ENCODE measurements around the gene RHEBL1. TPM values are rescaled to one million over a fixed set of nuclear protein-coding genes. Genes with fewer than 3 reads are reported as not detected.

The RHEBL1 gene
- total RNA-seq, 1 donor from 2014 or later = 0.95 TPM

GRCh38 chr12:49058366-49059044 lies 11.3 kb downstream of the RHEBL1 start:
- DNase-seq (ENCODE audit: low spot score) = no peak
- Mint-ChIP-seq H3K27ac (ENCODE audit: unreplicated experiment) (peak overlapping the region; percentile 93), H3K36me3 (ENCODE audit: low read depth) (peaks cover 8% of the 10 kb centered on the region), H3K27me3 (ENCODE audit: low read depth) (no peaks in the 10 kb centered on the region), H3K4me1 (ENCODE audit: low read depth) (peaks cover 52% of the 10 kb centered on the region), H3K4me3 (ENCODE audit: unreplicated experiment) (peak overlapping the region; percentile 95), H3K9me3 (ENCODE audit: low read depth) (no peaks in the 10 kb centered on the region)
- no peak for TF ChIP-seq CTCF (IDR thresholded peaks at IDR 0.05)

GRCh38 chr12:49057888-49058287 lies 11.9 kb downstream of the RHEBL1 start:
- H3K9me3 Mint-ChIP-seq (ENCODE audit: low read depth) = no peaks in the 10 kb centered on the region
- TF ChIP-seq CTCF (IDR thresholded peaks at IDR 0.05) = no peak
- peak overlapping the region; percentile 93 for H3K27ac Mint-ChIP-seq (ENCODE audit: unreplicated experiment)
- H3K36me3 Mint-ChIP-seq (ENCODE audit: low read depth) = peaks cover 12% of the 10 kb centered on the region
- H3K27me3 Mint-ChIP-seq (ENCODE audit: low read depth) = no peaks in the 10 kb centered on the region
- peak overlapping the region; percentile 95 for H3K4me3 Mint-ChIP-seq (ENCODE audit: unreplicated experiment)
- H3K4me1 Mint-ChIP-seq (ENCODE audit: low read depth) = peaks cover 52% of the 10 kb centered on the region
- no peak for DNase-seq (ENCODE audit: low spot score)

GRCh38 chr12:49055978-49056754 lies 13.6 kb downstream of the RHEBL1 start:
- DNase-seq (ENCODE audit: low spot score) = no peak
- Mint-ChIP-seq H3K4me3 (ENCODE audit: unreplicated experiment) (peak overlapping the region; percentile 95), H3K36me3 (ENCODE audit: low read depth) (peaks cover 23% of the 10 kb centered on the region), H3K4me1 (ENCODE audit: low read depth) (peaks cover 48% of the 10 kb centered on the region), H3K9me3 (ENCODE audit: low read depth) (no peaks in the 10 kb centered on the region), H3K27me3 (ENCODE audit: low read depth) (no peaks in the 10 kb centered on the region), H3K27ac (ENCODE audit: unreplicated experiment) (peak overlapping the region; percentile 93)
- no peak for TF ChIP-seq CTCF (IDR thresholded peaks at IDR 0.05)

- Mint-ChIP-seq H3K4me1 (ENCODE audit: low read depth) (peaks cover 52% of the 10 kb centered on the region), H3K9me3 (ENCODE audit: low read depth) (no peaks in the 10 kb centered on the region), H3K27me3 (ENCODE audit: low read depth) (no peaks in the 10 kb centered on the region), H3K27ac (ENCODE audit: unreplicated experiment) (no peak overlapping the region), H3K36me3 (ENCODE audit: low read depth) (peaks cover 30% of the 10 kb centered on the region), H3K4me3 (ENCODE audit: unreplicated experiment) (no peak overlapping the region)
- TF ChIP-seq CTCF (IDR thresholded peaks at IDR 0.05) = no peak
- DNase-seq (ENCODE audit: low spot score) = no peak
Measured at GRCh38 chr12:49055092-49055491, 14.7 kb downstream of the RHEBL1 start.

- no peak for DNase-seq (ENCODE audit: low spot score)
- H3K36me3 Mint-ChIP-seq (ENCODE audit: low read depth) = peaks cover 34% of the 10 kb centered on the region
- H3K9me3 Mint-ChIP-seq (ENCODE audit: low read depth) = no peaks in the 10 kb centered on the region
- H3K27ac Mint-ChIP-seq (ENCODE audit: unreplicated experiment) = no peak overlapping the region
- peaks cover 58% of the 10 kb centered on the region for H3K4me1 Mint-ChIP-seq (ENCODE audit: low read depth)
- no peak for TF ChIP-seq CTCF (IDR thresholded peaks at IDR 0.05)
- H3K4me3 Mint-ChIP-seq (ENCODE audit: unreplicated experiment) = no peak overlapping the region
- H3K27me3 Mint-ChIP-seq (ENCODE audit: low read depth) = no peaks in the 10 kb centered on the region
Measured at GRCh38 chr12:49054524-49054923, 15.3 kb downstream of the RHEBL1 start.

Data from chondrocyte (in vitro differentiated cells).